HepG2 (cell line): ENCODE results near the gene NEAT1. TPM values are rescaled to one million over a fixed set of nuclear protein-coding genes. Genes with fewer than 3 reads are reported as not detected.

ENCODE experiments used
- ATF7-NPFF ChIP-seq: sonication (generic); formaldehyde crosslinking; IDR thresholded peaks from 2 replicates; pipeline ENCODE4 v1.8.1; 2023; ENCODE audit warnings: mild to moderate bottlenecking, low read depth, missing genetic modification reagents, moderate library complexity
- ELK4 ChIP-seq: sonication (generic); formaldehyde crosslinking; IDR thresholded peaks from 2 replicates; pipeline ENCODE4 v1.9.0; 2021; ENCODE audit warnings: missing genetic modification reagents, borderline replicate concordance
- HNF1B ChIP-seq: sonication (generic); formaldehyde crosslinking; IDR thresholded peaks from 2 replicates; pipeline ENCODE4 v1.5.1; 2020; ENCODE audit warnings: mild to moderate bottlenecking, moderate library complexity, missing genetic modification reagents
- HOMEZ ChIP-seq: IDR thresholded peaks from 2 replicates; pipeline ENCODE4 v1.6.1; 2016; ENCODE audit warnings: low read depth
- KLF13 ChIP-seq: sonication (generic); formaldehyde crosslinking; IDR thresholded peaks from 2 replicates; pipeline ENCODE4 v1.4.0; 2020; ENCODE audit warnings: mild to moderate bottlenecking, missing genetic modification reagents
- MATR3 ChIP-seq: sonication (generic); formaldehyde crosslinking; IDR thresholded peaks from 2 replicates; pipeline ENCODE4 v1.4.0; 2020; ENCODE audit warnings: missing genetic modification reagents
- NFIC ChIP-seq: IDR thresholded peaks from 2 replicates; pipeline ENCODE4 v1.6.1; 2012; ENCODE audit warnings: mild to moderate bottlenecking, low read length, inconsistent platforms
- PRDM15 ChIP-seq: sonication (generic); formaldehyde crosslinking; IDR thresholded peaks from 2 replicates; pipeline ENCODE4 v1.4.0; 2020; ENCODE audit warnings: missing genetic modification reagents
- SIN3A ChIP-seq: IDR thresholded peaks from 2 replicates; pipeline ENCODE4 v1.6.1; 2011; ENCODE audit warnings: low read depth, mild to moderate bottlenecking, control low read depth, low read length, borderline replicate concordance
- SP4 ChIP-seq: sonication (generic); formaldehyde crosslinking; IDR thresholded peaks from 2 replicates; pipeline ENCODE4 v1.8.1; 2023; ENCODE audit warnings: mild to moderate bottlenecking, missing genetic modification reagents
- SYNCRIP ChIP-seq: fragments of 200-400 bp; formaldehyde crosslinking; IDR thresholded peaks from 2 replicates; pipeline ENCODE4 v1.6.1; 2018; ENCODE audit warnings: mild to moderate bottlenecking, low read depth, low read length; ENCODE audit not compliant: insufficient read depth
- WIZ ChIP-seq: sonication (generic); formaldehyde crosslinking; IDR thresholded peaks from 2 replicates; pipeline ENCODE4 v1.5.1; 2020; ENCODE audit warnings: mild to moderate bottlenecking, missing genetic modification reagents
- ZBTB3 ChIP-seq: sonication (generic); formaldehyde crosslinking; IDR thresholded peaks from 2 replicates; pipeline ENCODE4 v1.4.0; 2020; ENCODE audit warnings: low read depth, mild to moderate bottlenecking, moderate library complexity, missing genetic modification reagents, borderline replicate concordance
- ZNF230 ChIP-seq: sonication (generic); formaldehyde crosslinking; IDR thresholded peaks from 2 replicates; pipeline ENCODE4 v1.4.0; 2020; ENCODE audit warnings: mild to moderate bottlenecking, missing genetic modification reagents
- ZNF414 ChIP-seq: sonication (generic); formaldehyde crosslinking; IDR thresholded peaks from 2 replicates; pipeline ENCODE4 v1.5.0; 2020; ENCODE audit warnings: missing genetic modification reagents
- ZNF550 ChIP-seq: sonication (generic); formaldehyde crosslinking; IDR thresholded peaks from 2 replicates; pipeline ENCODE4 v1.4.0; 2020; ENCODE audit warnings: mild to moderate bottlenecking, missing genetic modification reagents, borderline replicate concordance
- ZNF660 ChIP-seq: sonication (generic); formaldehyde crosslinking; IDR thresholded peaks from 2 replicates; pipeline ENCODE4 v1.5.1; 2020; ENCODE audit warnings: mild to moderate bottlenecking, low read depth, missing genetic modification reagents, borderline replicate concordance
- ZNF704 ChIP-seq: sonication (generic); formaldehyde crosslinking; IDR thresholded peaks from 2 replicates; pipeline ENCODE4 v1.8.1; 2023; ENCODE audit warnings: mild to moderate bottlenecking, inconsistent platforms, moderate library complexity, missing genetic modification reagents, borderline replicate concordance
- polyA plus RNA-seq, 8 experiments: library from polyadenylated mRNA; depleted of rRNA in 3 of 8; stranded (reverse) in 7 of 8; unstranded in 1 of 8; fragments of >200 nt; fragmentation: Illumina TruSeq in 4 of 8; extraction: Trizol in 4 of 8; gene quantifications; 2 replicates each; pipeline versions ENCODE4 v1.2.1 to v1.2.3, GENCODE V29; 2011 to 2016; ENCODE audit warnings: low read depth in 4 of 8, missing spikeins in 1 of 8, mixed read lengths in 1 of 8; ENCODE audit not compliant: insufficient read depth in 1 of 8
- total RNA-seq, 5 experiments: library from RNA; depleted of rRNA; stranded (reverse); fragments of >200 nt; fragmentation: Illumina TruSeq; extraction: Trizol; gene quantifications; 2 replicates each; pipeline ENCODE4 v1.2.3, GENCODE V29; 2016; ENCODE audit warnings: low read depth in 1 of 5

Gene NEAT1
- total and polyA plus RNA-seq, 2 of the 13 experiments (the other 11 are each of a cell fraction or from before 2014, with no cell fraction given): 20.5 to 41.2 TPM

GRCh38 chr11:65419772-65420481 is 2.7 kb upstream of the NEAT1 start (continued):
- no peak for TF ChIP-seq ZNF704 (CRISPR knock-in tag)
- no peak for TF ChIP-seq HOMEZ (CRISPR knock-in tag)
- no peak; the same call in 1 of the 2 replicates for TF ChIP-seq ZNF414 (CRISPR knock-in tag)
- peak; percentile 40; the same call in 1 of the 2 replicates for TF ChIP-seq SP4 (CRISPR knock-in tag)
- TF ChIP-seq ZNF660: no peak
- TF ChIP-seq KLF13: no peak
- no peak for TF ChIP-seq MATR3
- no peak for TF ChIP-seq ZBTB3
- TF ChIP-seq WIZ (CRISPR knock-in tag): no peak
- peak; percentile 82; the same call in 1 of the 2 replicates for TF ChIP-seq SIN3A
- no peak for TF ChIP-seq ATF7-NPFF
- no peak for TF ChIP-seq SYNCRIP
- TF ChIP-seq HNF1B (CRISPR knock-in tag): peak; percentile 70
- TF ChIP-seq ZNF230 (CRISPR knock-in tag): no peak
- no peak for TF ChIP-seq ZNF550 (CRISPR knock-in tag)
- TF ChIP-seq PRDM15 (CRISPR knock-in tag): 0 out of 2 replicates have a peak, but pooled peaks have one; percentile 14
- TF ChIP-seq ELK4 (CRISPR knock-in tag): no peak
- TF ChIP-seq NFIC: no peak
